DND-41 (cell line): Measurements from ENCODE around the gene ODF2L.

Experiments
- ATAC-seq: fragments of 200-7000 bp; cut with Tn5 transposase; 3 replicates; pipeline ENCODE4 v1.9.1; 2021; ENCODE audit warnings: low read depth; ENCODE audit not compliant: insufficient read depth
- DNase-seq: peaks from one replicate; pipeline ENCODE4 v3.0.0-alpha.2; 2020
- H2AFZ ChIP-seq: 2 replicates; pipeline ENCODE4 v1.6.0; 2012; ENCODE audit warnings: low read depth, low read length
- H3K27ac ChIP-seq: 2 replicates; pipeline ENCODE4 v1.5.1; 2012; ENCODE audit warnings: low read length, inconsistent platforms
- H3K27me3 ChIP-seq: fragments of 200-600 bp; sonication (generic); 2 replicates; pipeline ENCODE4 v1.6.0; 2012; ENCODE audit warnings: low read length, mild to moderate bottlenecking, inconsistent platforms; ENCODE audit not compliant: insufficient read depth, poor library complexity
- H3K36me3 ChIP-seq: 2 replicates; pipeline ENCODE4 v1.5.1; 2012; ENCODE audit warnings: low read length, inconsistent platforms; ENCODE audit not compliant: insufficient read depth
- H3K4me1 ChIP-seq: 2 replicates; pipeline ENCODE4 v1.5.1; 2012; ENCODE audit warnings: mild to moderate bottlenecking, low read length; ENCODE audit not compliant: insufficient read depth
- H3K4me2 ChIP-seq: 2 replicates; pipeline ENCODE4 v1.6.0; 2012; ENCODE audit warnings: mild to moderate bottlenecking, moderate library complexity, low read length, inconsistent platforms; ENCODE audit not compliant: insufficient read depth
- H3K4me3 ChIP-seq, 2 experiments: fragments of 200-600 bp in 1 of 2; shearing (Covaris generic) in 1 of 2; 2 replicates each; pipeline ENCODE4 v1.5.1; 2012 to 2016; ENCODE audit warnings: inconsistent platforms in 2 of 2, low read length in 2 of 2, mild to moderate bottlenecking in 2 of 2, low read depth in 1 of 2, moderate library complexity in 1 of 2
- H3K79me2 ChIP-seq: 2 replicates; pipeline ENCODE4 v1.6.0; 2012; ENCODE audit warnings: low read length, inconsistent platforms; ENCODE audit not compliant: insufficient read depth
- H3K9ac ChIP-seq: 2 replicates; pipeline ENCODE4 v1.6.0; 2012; ENCODE audit warnings: low read depth, mild to moderate bottlenecking, inconsistent platforms, low read length, moderate library complexity
- H3K9me3 ChIP-seq: 2 replicates; pipeline ENCODE4 v1.5.1; 2012; ENCODE audit warnings: low read length, moderate library complexity, mild to moderate bottlenecking, inconsistent platforms; ENCODE audit not compliant: insufficient read depth, severe bottlenecking
- H4K20me1 ChIP-seq: 2 replicates; pipeline ENCODE4 v1.6.0; 2012; ENCODE audit warnings: low read length; ENCODE audit not compliant: insufficient read depth
- CTCF ChIP-seq: IDR thresholded peaks from 2 replicates; pipeline ENCODE4 v1.5.1; 2012; ENCODE audit warnings: borderline replicate concordance, low read length, moderate library complexity, mild to moderate bottlenecking; ENCODE audit not compliant: poor library complexity, severe bottlenecking; ENCODE audit errors: extremely low read depth
- EZH2 ChIP-seq: IDR thresholded peaks from 3 replicates; pipeline ENCODE4 v1.6.1; 2012; ENCODE audit warnings: borderline replicate concordance, low read depth, mild to moderate bottlenecking, moderate library complexity, low read length, inconsistent platforms; ENCODE audit not compliant: severe bottlenecking

Gene ODF2L

GRCh38 chr1:86377341-86377740, 18.8 kb downstream of the ODF2L start:
- TF ChIP-seq EZH2 (no peak), CTCF (no peak)
- Histone ChIP-seq H3K27ac (no peak overlapping the region), H3K27me3 (no peaks in the 10 kb centered on the region), H3K9ac (no peak overlapping the region), H3K4me1 (peaks cover 38% of the 10 kb centered on the region), H3K4me2 (no peak overlapping the region), H3K36me3 (peaks cover 51% of the 10 kb centered on the region), H4K20me1 (no peaks in the 10 kb centered on the region), H2AFZ (no peak overlapping the region), H3K4me3 (no peak overlapping the region), H3K9me3 (peaks cover 22% of the 10 kb centered on the region), H3K79me2 (peaks cover 9% of the 10 kb centered on the region)
- DNase-seq (peak; percentile 22), ATAC-seq (no peak)

GRCh38 chr1:86375688-86376087, 20.4 kb downstream of the ODF2L start:
- TF ChIP-seq CTCF (no peak), EZH2 (no peak)
- Histone ChIP-seq H3K79me2 (peaks cover 4% of the 10 kb centered on the region; the same call in 1 of the 2 replicates), H3K4me3 (no peak overlapping the region), H2AFZ (no peak overlapping the region), H3K27me3 (no peaks in the 10 kb centered on the region), H3K4me1 (peaks cover 23% of the 10 kb centered on the region), H3K36me3 (peaks cover 55% of the 10 kb centered on the region), H3K4me2 (no peak overlapping the region), H3K27ac (no peak overlapping the region), H4K20me1 (no peaks in the 10 kb centered on the region), H3K9ac (no peak overlapping the region), H3K9me3 (peaks cover 22% of the 10 kb centered on the region)
- DNase-seq (peak; percentile 41), ATAC-seq (peak; percentile 90)

DNA sequence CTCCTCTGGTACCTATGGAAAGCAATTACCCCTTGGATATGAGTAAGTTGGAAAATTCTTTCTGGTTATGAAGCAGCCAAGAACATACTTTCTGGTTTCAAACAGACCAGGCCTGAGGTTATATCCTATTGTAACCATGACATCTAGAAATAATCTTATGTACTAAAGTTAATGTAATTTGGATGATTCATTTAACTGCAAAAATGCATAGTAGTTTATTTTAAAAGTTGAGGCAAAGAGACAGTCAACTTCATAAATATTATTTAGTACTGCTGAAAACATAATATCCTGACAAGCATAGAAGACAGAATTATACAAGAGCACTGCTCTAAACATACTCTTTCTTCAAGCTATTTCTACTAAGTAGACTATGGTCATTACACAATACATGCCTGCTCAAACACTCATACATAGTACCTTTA, 25.5 kb downstream of the ODF2L start:
- no peak for DNase-seq

More for the DNA sequence above, 25.5 kb downstream of the ODF2L start:
- Histone ChIP-seq H3K36me3 (peaks cover 27% of the 10 kb centered on the region; the same call in 1 of the 2 replicates), H3K9ac (no peak overlapping the region), H3K27me3 (no peaks in the 10 kb centered on the region), H2AFZ (no peak overlapping the region), H4K20me1 (no peaks in the 10 kb centered on the region), H3K27ac (no peak overlapping the region), H3K79me2 (no peaks in the 10 kb centered on the region), H3K9me3 (no peaks in the 10 kb centered on the region), H3K4me2 (no peak overlapping the region), H3K4me3 (no peak overlapping the region), H3K4me1 (peaks cover 7% of the 10 kb centered on the region; the same call in 1 of the 2 replicates)
- ATAC-seq, result no peak
- TF ChIP-seq CTCF (no peak), EZH2 (no peak)
